ENCODE measurements around the gene HNRNPF.
"Not testable (repeated sequence)": the region's sequence is repeated elsewhere in the genome, so short reads cannot be mapped to it uniquely, and the experiment has no call there.

DNA sequence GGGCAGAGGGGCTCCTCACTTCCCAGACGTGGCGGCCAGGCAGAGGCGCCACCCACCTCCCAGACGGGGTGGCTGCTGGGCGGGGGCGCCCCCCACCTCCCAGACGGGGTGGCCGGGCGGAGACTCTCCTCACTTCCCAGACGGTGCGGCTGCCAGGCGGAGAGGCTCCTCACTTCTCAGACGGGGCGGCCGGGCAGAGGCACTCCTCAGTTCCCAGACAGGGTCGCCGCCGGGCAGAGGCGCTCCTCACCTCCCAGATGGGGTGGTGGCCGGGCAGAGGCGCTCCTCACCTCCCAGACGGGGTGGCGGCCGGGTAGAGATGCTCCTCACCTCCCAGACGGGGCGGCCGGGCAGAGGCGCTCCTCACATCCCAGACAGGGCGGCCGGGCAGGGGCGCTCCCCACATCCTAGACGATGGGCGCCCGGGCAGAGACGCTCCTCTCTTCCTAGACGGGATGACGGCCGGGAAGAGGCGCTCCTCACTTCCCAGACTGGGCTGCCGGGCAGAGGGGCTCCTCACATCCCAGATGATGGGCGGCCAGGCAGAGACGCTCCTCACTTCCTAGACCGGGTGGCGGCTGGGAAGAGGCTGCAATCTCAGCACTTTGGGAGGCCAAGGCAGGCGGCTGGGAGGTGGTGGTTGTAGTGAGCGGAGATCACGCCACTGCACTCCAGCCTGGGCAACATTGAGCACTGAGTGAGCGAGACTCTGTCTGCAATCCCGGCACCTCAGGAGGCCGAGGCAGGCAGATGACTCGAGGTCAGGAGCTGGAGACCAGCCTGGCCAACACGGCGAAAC, 37.4 kb upstream of the HNRNPF start:
- TF ChIP-seq, protein P1, sequence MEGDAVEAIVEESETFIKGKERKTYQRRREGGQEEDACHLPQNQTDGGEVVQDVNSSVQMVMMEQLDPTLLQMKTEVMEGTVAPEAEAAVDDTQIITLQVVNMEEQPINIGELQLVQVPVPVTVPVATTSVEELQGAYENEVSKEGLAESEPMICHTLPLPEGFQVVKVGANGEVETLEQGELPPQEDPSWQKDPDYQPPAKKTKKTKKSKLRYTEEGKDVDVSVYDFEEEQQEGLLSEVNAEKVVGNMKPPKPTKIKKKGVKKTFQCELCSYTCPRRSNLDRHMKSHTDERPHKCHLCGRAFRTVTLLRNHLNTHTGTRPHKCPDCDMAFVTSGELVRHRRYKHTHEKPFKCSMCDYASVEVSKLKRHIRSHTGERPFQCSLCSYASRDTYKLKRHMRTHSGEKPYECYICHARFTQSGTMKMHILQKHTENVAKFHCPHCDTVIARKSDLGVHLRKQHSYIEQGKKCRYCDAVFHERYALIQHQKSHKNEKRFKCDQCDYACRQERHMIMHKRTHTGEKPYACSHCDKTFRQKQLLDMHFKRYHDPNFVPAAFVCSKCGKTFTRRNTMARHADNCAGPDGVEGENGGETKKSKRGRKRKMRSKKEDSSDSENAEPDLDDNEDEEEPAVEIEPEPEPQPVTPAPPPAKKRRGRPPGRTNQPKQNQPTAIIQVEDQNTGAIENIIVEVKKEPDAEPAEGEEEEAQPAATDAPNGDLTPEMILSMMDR (conservative IDR thresholded peaks at IDR 0.05; ENCODE audit: low read length): not testable (repeated sequence)
- not testable (repeated sequence) for TF ChIP-seq EZH2phosphoT487 (IDR thresholded peaks at IDR 0.05; ENCODE audit: borderline replicate concordance, low read depth, low read length)
